Kidney (tissue), 14 donors: Measurements from ENCODE around the gene FER. TPM values are rescaled to one million over a fixed set of nuclear protein-coding genes. Genes with fewer than 3 reads are reported as not detected.
"Not testable (repeated sequence)": the region's sequence is repeated elsewhere in the genome, so short reads cannot be mapped to it uniquely, and the experiment has no call there.

Source experiments
- DNase-seq, 5 donors: peaks; one replicate each; pipeline ENCODE4 v3.0.0-alpha.2; 2013 to 2020
- FAIRE-seq: peaks from 2 replicates; lab custom pipeline; 2012; peaks lifted over from hg19 to GRCh38; lab: Jason Lieb, UNC
- H3K27ac ChIP-seq, 2 donors: one replicate each; pipeline ENCODE4 v1.7.0; 2013; ENCODE audit warnings: low read depth in 2 of 2, low read length in 2 of 2, inconsistent platforms in 1 of 2
- H3K27me3 ChIP-seq: one replicate; pipeline ENCODE4 v1.7.1; 2013; ENCODE audit warnings: low read length, inconsistent platforms; ENCODE audit not compliant: control insufficient read depth, insufficient read depth
- H3K36me3 ChIP-seq, 3 donors: one replicate each; pipeline versions ENCODE4 v1.7.0 to v1.7.1; 2013; ENCODE audit warnings: low read length in 3 of 3, control low read depth in 1 of 3, inconsistent platforms in 1 of 3; ENCODE audit not compliant: insufficient read depth in 3 of 3, control insufficient read depth in 2 of 3
- H3K4me1 ChIP-seq, 3 donors: one replicate each; pipeline versions ENCODE4 v1.7.0 to v1.7.1; 2013; ENCODE audit warnings: low read length in 3 of 3, inconsistent platforms in 1 of 3, low read depth in 1 of 3; ENCODE audit not compliant: control insufficient read depth in 2 of 3, insufficient read depth in 2 of 3
- H3K4me3 ChIP-seq, 3 donors: one replicate each; pipeline versions ENCODE4 v1.7.0 to v1.8.1; 2013; ENCODE audit warnings: low read length in 3 of 3, control low read depth in 1 of 3, inconsistent platforms in 1 of 3
- H3K9ac ChIP-seq, 3 donors: one replicate each; pipeline versions ENCODE4 v1.7.0 to v1.7.1; 2013; ENCODE audit warnings: low read length in 3 of 3, control low read depth in 1 of 3, inconsistent platforms in 1 of 3
- H3K9me3 ChIP-seq, 3 donors: one replicate each; pipeline versions ENCODE4 v1.7.0 to v1.7.1; 2013; ENCODE audit warnings: low read length in 3 of 3, control low read depth in 1 of 3, inconsistent platforms in 1 of 3; ENCODE audit not compliant: control insufficient read depth in 2 of 3, insufficient read depth in 1 of 3
- intact Hi-C: fragments of 100-400 bp; cut with DNase I; formaldehyde crosslinking; loops from one replicate; pipeline ENCODE4 v1.11.1; 2022
- polyA plus RNA-seq: library from polyadenylated mRNA; stranded (reverse); fragments of 350-450 nt; fragmentation: Illumina TruSeq; extraction: RNeasy Lipid Tissue Mini Kit (QIAGEN cat#74804); gene quantifications from one replicate; pipeline ENCODE4 v1.2.3, GENCODE V29; 2014; ENCODE audit warnings: low read depth, low replicate concordance; ENCODE audit not compliant: insufficient read depth
- total RNA-seq: library from RNA; stranded (reverse); fragmentation: NEBNext Ultra II Directional; extraction: Animal tissue kit (Norgen Biotek cat#: 25700); gene quantifications from one replicate; pipeline ENCODE4 v1.2.1, GENCODE V29; 2021
- TF ChIP-seq, protein P1 (sequence below): IDR thresholded peaks from 3 replicates; pipeline ENCODE4 v1.5.1; 2012; ENCODE audit warnings: mild to moderate bottlenecking, moderate library complexity, borderline replicate concordance; ENCODE audit not compliant: insufficient read depth; ENCODE audit errors: extremely low read depth
- donor health status: control.
- donor health status: control.
- donor health status: control.
- donor health status: control.
- donor health status: control.
- donor health status: DM: yes; HTN: yes; CAD: no.
- donor health status: Normal renal cell carcinoma (clear cell type).

Gene FER
- total and polyA plus RNA-seq, 2 donors from 2014 or later: 2.1 to 38.2 TPM

DNA sequence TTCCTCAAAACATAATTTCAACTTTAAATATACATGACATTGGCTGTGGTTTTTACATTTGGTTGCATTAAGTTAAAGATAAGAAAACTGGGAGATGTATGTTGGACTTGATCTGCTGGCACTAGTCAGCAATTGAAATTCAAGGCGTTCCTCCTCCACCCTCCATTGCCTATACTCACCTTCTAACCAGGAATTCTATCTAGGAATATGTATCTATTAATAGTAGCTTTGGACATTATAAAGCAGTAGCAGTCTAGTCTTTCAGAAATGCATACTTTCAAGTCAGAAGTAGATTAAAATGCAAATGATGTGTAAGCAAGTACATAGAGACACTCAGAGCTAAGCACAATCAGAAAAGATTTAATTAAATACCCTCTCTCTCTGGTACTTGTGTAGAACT, 24.9 kb downstream of the FER start:
- intact Hi-C loops: no loop called here
- Histone ChIP-seq H3K9me3 (peaks cover 0 to 2% (median 0%) of the 10 kb centered on the region in 3 donors), H3K36me3 (peaks cover 0 to 4% (median 0%) of the 10 kb centered on the region in 3 donors), H3K4me3 (no peak overlapping the region), H3K27ac (no peak overlapping the region), H3K4me1 (no peaks in the 10 kb centered on the region), H3K27me3 (no peaks in the 10 kb centered on the region), H3K9ac (no peak overlapping the region)
- FAIRE-seq: no peak
- DNase-seq: no peak
- TF ChIP-seq, protein P1, sequence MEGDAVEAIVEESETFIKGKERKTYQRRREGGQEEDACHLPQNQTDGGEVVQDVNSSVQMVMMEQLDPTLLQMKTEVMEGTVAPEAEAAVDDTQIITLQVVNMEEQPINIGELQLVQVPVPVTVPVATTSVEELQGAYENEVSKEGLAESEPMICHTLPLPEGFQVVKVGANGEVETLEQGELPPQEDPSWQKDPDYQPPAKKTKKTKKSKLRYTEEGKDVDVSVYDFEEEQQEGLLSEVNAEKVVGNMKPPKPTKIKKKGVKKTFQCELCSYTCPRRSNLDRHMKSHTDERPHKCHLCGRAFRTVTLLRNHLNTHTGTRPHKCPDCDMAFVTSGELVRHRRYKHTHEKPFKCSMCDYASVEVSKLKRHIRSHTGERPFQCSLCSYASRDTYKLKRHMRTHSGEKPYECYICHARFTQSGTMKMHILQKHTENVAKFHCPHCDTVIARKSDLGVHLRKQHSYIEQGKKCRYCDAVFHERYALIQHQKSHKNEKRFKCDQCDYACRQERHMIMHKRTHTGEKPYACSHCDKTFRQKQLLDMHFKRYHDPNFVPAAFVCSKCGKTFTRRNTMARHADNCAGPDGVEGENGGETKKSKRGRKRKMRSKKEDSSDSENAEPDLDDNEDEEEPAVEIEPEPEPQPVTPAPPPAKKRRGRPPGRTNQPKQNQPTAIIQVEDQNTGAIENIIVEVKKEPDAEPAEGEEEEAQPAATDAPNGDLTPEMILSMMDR: no peak

DNA sequence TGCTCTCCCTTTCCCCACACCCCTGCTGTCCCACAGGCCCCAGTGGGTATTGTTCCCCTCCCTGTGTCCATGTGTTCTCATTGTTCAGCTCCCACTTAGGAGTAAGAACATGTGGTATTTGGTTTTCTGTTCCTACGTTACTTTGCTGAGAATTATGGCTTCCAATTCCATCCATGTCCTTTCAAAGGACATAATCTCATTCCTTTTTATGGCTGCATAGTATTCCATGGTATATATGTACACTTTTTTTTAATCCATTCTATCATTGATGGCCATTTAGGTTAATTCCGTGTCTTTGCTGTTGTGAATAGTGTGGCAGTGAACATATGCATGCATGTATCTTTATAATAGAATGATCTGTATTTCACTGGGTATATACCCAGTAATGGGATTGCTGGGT, 25.6 kb downstream of the FER start:
- DNase-seq: no peak
- no peaks in the 10 kb centered on the region for H3K27me3 ChIP-seq
- peaks cover 0 to 2% (median 0%) of the 10 kb centered on the region in 3 donors for H3K9me3 ChIP-seq
- FAIRE-seq: no peak
- no peak overlapping the region for H3K4me3 ChIP-seq
- H3K36me3 ChIP-seq: peaks cover 0 to 4% (median 0%) of the 10 kb centered on the region in 3 donors
- H3K9ac ChIP-seq: no peak overlapping the region
- TF ChIP-seq, protein P1: no peak
- no peak overlapping the region for H3K27ac ChIP-seq
- no peaks in the 10 kb centered on the region for H3K4me1 ChIP-seq
- intact Hi-C loops: no loop called here

DNA sequence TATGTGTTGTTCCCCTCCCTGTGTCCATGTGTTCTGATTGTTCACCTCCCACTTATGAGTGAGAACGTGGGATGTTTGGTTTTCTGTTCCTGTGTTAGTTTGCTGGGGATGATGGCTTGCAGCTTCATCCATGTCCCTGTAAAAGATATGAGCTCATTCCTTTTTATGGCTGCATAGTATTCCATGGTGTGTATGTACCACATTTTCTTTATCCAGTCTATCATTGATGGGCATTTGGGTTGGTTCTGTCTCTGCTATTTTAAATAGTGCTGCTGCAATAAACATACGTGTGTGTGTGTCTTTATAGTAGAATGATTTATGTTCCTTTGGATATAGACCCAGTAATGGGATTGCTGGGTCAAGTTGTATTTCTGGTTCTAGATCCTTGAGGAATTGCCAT, 26.4 kb downstream of the FER start:
- H3K27ac ChIP-seq, FAIRE-seq, H3K27me3 ChIP-seq, H3K9ac ChIP-seq, H3K9me3 ChIP-seq, H3K36me3 ChIP-seq, intact Hi-C loops, H3K4me3 ChIP-seq, DNase-seq, H3K4me1 ChIP-seq: not testable (repeated sequence)

DNA sequence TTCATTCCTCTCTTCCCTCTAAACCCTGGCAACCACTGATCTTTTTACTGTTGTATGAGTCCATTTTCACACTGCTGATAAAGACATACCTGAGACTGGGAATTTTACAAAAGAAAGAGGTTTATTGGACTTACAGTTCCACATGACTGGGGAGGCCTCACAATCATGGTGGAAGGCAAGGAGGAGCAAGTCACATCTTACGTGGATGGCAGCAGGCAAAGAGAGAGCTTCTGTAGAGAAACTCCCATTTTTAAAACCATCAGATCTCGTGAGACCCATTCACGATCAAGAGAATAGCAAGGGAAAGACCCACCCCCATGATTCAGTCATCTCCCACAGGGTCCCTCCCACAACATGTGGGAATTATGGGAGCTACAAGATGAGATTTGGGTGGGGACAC, 29.9 kb downstream of the FER start:
- H3K36me3 ChIP-seq, DNase-seq, H3K9ac ChIP-seq, FAIRE-seq, H3K4me3 ChIP-seq, H3K27ac ChIP-seq, intact Hi-C loops, H3K27me3 ChIP-seq, H3K9me3 ChIP-seq, H3K4me1 ChIP-seq: not testable (repeated sequence)

DNA sequence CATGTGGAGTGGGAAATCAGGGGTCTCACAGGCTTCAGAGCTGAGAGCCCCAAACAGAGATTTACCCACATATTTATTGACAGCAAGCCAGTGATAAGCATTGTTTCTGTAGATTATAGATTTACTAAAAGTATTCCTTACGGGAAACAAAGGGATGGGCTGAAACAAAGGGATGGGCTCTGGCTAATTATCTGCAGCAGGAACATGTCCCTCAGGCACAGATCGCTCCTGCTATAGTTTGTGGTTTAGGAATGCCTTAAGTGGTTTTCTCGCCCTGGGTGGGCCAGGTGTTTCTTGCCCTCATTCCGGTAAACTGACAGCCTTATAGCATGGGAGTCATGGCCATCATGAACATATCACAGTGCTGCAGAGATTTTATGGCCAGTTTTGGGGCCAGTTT, 36.9 kb downstream of the FER start:
- H3K9ac ChIP-seq, FAIRE-seq, H3K27me3 ChIP-seq, H3K9me3 ChIP-seq, H3K4me3 ChIP-seq, intact Hi-C loops, DNase-seq, H3K27ac ChIP-seq, H3K36me3 ChIP-seq, H3K4me1 ChIP-seq: not testable (repeated sequence)
